Ovary (tissue), 3 donors: Measurements from ENCODE around the gene MORF4L1.

Source experiments
- CTCF ChIP-seq, 3 donors: fragments of 450-650 bp in 2 of 3; fragments of 200-600 bp in 1 of 3; IDR thresholded peaks; one replicate each; pipeline versions ENCODE4 v1.5.1 to v1.8.0; 2016 to 2022; ENCODE audit warnings: antibody characterized with exemption in 3 of 3, mild to moderate bottlenecking in 1 of 3
- EP300 ChIP-seq: sonication (generic); formaldehyde crosslinking; IDR thresholded peaks from one replicate; pipeline ENCODE4 v1.6.1; 2017; ENCODE audit warnings: antibody characterized with exemption
- POLR2A ChIP-seq: fragments of 450-650 bp; IDR thresholded peaks from one replicate; pipeline ENCODE4 v1.6.1; 2017; ENCODE audit warnings: antibody characterized with exemption, mild to moderate bottlenecking, moderate library complexity
- donor health status: DM: no; HTN: no; CAD: no.

GRCh38 chr15:78933823-78934654 lies 61.3 kb downstream of the MORF4L1 start:
- TF ChIP-seq CTCF (IDR thresholded peaks at IDR 0.05) (no peak), POLR2A (no peak), EP300 (no peak)
